ENCODE results near the gene SYT13.
"Not testable (repeated sequence)": the region's sequence is repeated elsewhere in the genome, so short reads cannot be mapped to it uniquely, and the experiment has no call there.

SYT13 gene

GRCh38 chr11:45300715-45301114 lies 14.6 kb upstream of the SYT13 start:
- TF ChIP-seq CTCF (IDR thresholded peaks at IDR 0.05; ENCODE audit: insufficient read depth, low read depth, low read length, missing control alignments), result no peak
- no peak overlapping the region for H3K4me3 ChIP-seq (ENCODE audit: low read length)
- DNase-seq (ENCODE audit: low read depth), result no peak

GRCh38 chr11:45298718-45299117 lies 12.6 kb upstream of the SYT13 start:
- no peak for TF ChIP-seq CTCF (IDR thresholded peaks at IDR 0.05; ENCODE audit: insufficient read depth, low read depth, low read length, missing control alignments)
- H3K4me3 ChIP-seq (ENCODE audit: low read length), result no peak overlapping the region
- DNase-seq (ENCODE audit: low read depth), result no peak

GRCh38 chr11:45296075-45296474 lies 9.9 kb upstream of the SYT13 start:
- no peak overlapping the region for H3K4me3 ChIP-seq (ENCODE audit: low read length)
- DNase-seq (ENCODE audit: low read depth), result no peak
- no peak for TF ChIP-seq CTCF (IDR thresholded peaks at IDR 0.05; ENCODE audit: insufficient read depth, low read depth, low read length, missing control alignments)

GRCh38 chr11:45294499-45294898 lies 8.4 kb upstream of the SYT13 start:
- TF ChIP-seq CTCF (IDR thresholded peaks at IDR 0.05; ENCODE audit: insufficient read depth, low read depth, low read length, missing control alignments), result no peak
- H3K4me3 ChIP-seq (ENCODE audit: low read length), result no peak overlapping the region
- DNase-seq (ENCODE audit: low read depth), result no peak

GRCh38 chr11:45293566-45294192 lies 7.5 kb upstream of the SYT13 start:
- DNase-seq (ENCODE audit: low read depth), result peak; percentile 79
- H3K4me3 ChIP-seq (ENCODE audit: low read length), result not testable (repeated sequence)
- TF ChIP-seq CTCF (IDR thresholded peaks at IDR 0.05; ENCODE audit: insufficient read depth, low read depth, low read length, missing control alignments), result peak; percentile 75

GRCh38 chr11:45290586-45290985 lies 4.4 kb upstream of the SYT13 start:
- H3K4me3 ChIP-seq (ENCODE audit: low read length), result no peak overlapping the region
- no peak for DNase-seq (ENCODE audit: low read depth)
- no peak for TF ChIP-seq CTCF (IDR thresholded peaks at IDR 0.05; ENCODE audit: insufficient read depth, low read depth, low read length, missing control alignments)

GRCh38 chr11:45289369-45289768 lies 3.2 kb upstream of the SYT13 start:
- H3K4me3 ChIP-seq (ENCODE audit: low read length), result no peak overlapping the region
- no peak for TF ChIP-seq CTCF (IDR thresholded peaks at IDR 0.05; ENCODE audit: insufficient read depth, low read depth, low read length, missing control alignments)
- peak; percentile 66 for DNase-seq (ENCODE audit: low read depth)
